ENCODE measurements around the gene TNP2.

- TF ChIP-seq, protein P1, sequence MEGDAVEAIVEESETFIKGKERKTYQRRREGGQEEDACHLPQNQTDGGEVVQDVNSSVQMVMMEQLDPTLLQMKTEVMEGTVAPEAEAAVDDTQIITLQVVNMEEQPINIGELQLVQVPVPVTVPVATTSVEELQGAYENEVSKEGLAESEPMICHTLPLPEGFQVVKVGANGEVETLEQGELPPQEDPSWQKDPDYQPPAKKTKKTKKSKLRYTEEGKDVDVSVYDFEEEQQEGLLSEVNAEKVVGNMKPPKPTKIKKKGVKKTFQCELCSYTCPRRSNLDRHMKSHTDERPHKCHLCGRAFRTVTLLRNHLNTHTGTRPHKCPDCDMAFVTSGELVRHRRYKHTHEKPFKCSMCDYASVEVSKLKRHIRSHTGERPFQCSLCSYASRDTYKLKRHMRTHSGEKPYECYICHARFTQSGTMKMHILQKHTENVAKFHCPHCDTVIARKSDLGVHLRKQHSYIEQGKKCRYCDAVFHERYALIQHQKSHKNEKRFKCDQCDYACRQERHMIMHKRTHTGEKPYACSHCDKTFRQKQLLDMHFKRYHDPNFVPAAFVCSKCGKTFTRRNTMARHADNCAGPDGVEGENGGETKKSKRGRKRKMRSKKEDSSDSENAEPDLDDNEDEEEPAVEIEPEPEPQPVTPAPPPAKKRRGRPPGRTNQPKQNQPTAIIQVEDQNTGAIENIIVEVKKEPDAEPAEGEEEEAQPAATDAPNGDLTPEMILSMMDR (conservative IDR thresholded peaks at IDR 0.05), result no peak
- no peak for TF ChIP-seq ZFX (IDR thresholded peaks at IDR 0.05)
Observed at GRCh38 chr16:11303405-11304138, 34.4 kb upstream of the TNP2 start.
